Heart left ventricle (tissue), 13 donors: Measurements from ENCODE around the gene TM4SF1.

Experiments
- CTCF ChIP-seq, 12 donors: fragments of 200-600 bp; sonication (generic) in 4 of 12; IDR thresholded peaks; one replicate each; pipeline versions ENCODE4 v1.5.0 to v1.8.0; 2018 to 2022; ENCODE audit warnings: antibody characterized with exemption in 12 of 12, mild to moderate bottlenecking in 5 of 12
- POLR2A ChIP-seq, 2 donors: fragments of 450-650 bp; IDR thresholded peaks; one replicate each; pipeline ENCODE4 v1.6.1; 2017; ENCODE audit warnings: antibody characterized with exemption in 2 of 2, mild to moderate bottlenecking in 2 of 2, moderate library complexity in 2 of 2
- donor health status: ischemic (EF 13 %, LVEDD 7.1; RV severe dilation, severe dysfunction).
- donor health status: DM: no; HTN: yes; CAD: no.
- donor health status: DM: no; HTN: no; CAD: no.
- donor health status: ischemic (EF 25% LVEDD 6.9; RV normal size, moderate dysfunction).
- donor health status: ischemic (EF 25% LVEDD 5.7; RV mildly dilated, moderate dysfunction).
- donor health status: ischemic (EF 35%, LVEDD 5.7; RV mildly dilated, moderate dysfunction).
- donor health status: nonischemic (EF 11% LVEDD 7.7; RV severe dilation, severe dysfunction).
- donor health status: DM: yes; HTN: yes; CAD: no.
- donor health status: PGD.
- donor health status: ischemic (EF 29% LVEDD 5.4; RV normal size, mild dysfunction).
- donor health status: nonischemic (EF 23%, LVEDD 6.1; RV moderate dilation, normal function).

DNA sequence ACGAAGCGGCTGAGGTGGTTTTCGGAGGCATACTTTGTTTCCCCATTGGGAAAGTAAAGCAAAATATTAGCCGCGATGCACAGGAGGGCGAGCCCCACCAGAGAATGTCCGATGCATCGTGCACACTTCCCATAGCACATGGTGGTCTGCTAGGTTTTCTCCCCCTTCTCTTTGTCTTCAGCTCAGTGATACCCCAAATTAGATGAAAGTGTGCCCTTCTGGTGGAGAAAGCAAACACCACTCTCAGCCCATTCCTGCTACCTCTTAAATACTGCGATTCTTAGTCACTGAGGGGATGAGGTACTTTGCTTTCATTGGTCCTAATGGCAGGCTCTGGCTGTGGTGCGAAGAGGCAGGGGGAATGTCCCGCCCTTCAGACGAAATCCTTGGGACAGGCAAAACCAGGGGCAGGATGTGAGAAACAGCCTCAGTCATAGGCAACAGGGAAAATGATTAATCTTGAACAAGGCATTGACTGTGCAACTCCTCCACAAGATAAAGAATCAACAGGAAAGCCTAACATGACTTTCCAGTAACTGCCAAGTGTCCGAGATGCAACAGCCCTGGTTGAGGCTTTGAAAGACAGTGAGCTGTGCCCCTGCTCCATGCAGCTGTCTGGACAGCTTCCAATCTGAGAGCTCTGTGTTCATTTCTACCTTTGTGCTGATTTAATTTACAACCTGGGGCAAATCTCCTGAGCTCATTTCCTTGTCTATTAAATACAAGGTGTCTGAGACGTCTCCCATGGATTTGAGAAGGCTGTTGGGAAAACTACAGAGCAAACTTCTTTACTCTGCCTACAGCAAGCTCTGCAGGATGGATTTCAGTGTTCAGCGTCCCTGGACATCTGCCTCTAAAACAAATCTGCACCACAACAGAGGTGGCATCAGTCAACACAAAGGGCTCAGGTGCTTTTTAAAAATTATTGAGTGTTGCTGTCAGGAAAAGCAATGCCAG is at the start of gene TM4SF1:
- TF ChIP-seq POLR2A (IDR thresholded peaks at IDR 0.05) (peak in 1 of 2 donors; percentile 88), CTCF (IDR thresholded peaks at IDR 0.05) (no peak)
